Coronary artery (tissue), 2 donors: Measurements from ENCODE around the gene MARCHF9.

Experiments
- DNase-seq: peaks from one replicate; pipeline ENCODE4 v3.0.0-alpha.2; 2017; ENCODE audit warnings: low spot score
- H3K27ac ChIP-seq, 2 donors: fragments of 200-600 bp; sonication (generic); one replicate each; pipeline ENCODE4 v1.5.1; 2016 to 2019
- H3K4me3 ChIP-seq: fragments of 200-600 bp; sonication (generic); 2 replicates; pipeline ENCODE4 v1.5.1; 2016; ENCODE audit warnings: mild to moderate bottlenecking, moderate library complexity
- CTCF ChIP-seq: fragments of 200-600 bp; sonication (generic); IDR thresholded peaks from one replicate; pipeline ENCODE4 v1.5.1; 2019; ENCODE audit warnings: antibody characterized with exemption

MARCHF9 gene

GRCh38 chr12:57722716-57723629 lies 31.9 kb upstream of the MARCHF9 start:
- no peak for TF ChIP-seq CTCF
- DNase-seq, result no peak
- Histone ChIP-seq H3K27ac (no peak overlapping the region), H3K4me3 (no peak overlapping the region)

GRCh38 chr12:57723630-57723962 lies 31.3 kb upstream of the MARCHF9 start:
- TF ChIP-seq CTCF, result no peak
- H3K4me3 ChIP-seq, result no peak overlapping the region
- DNase-seq, result no peak
- H3K27ac ChIP-seq, result no peak overlapping the region

GRCh38 chr12:57724003-57724935 lies 30.6 kb upstream of the MARCHF9 start:
- Histone ChIP-seq H3K4me3 (no peak overlapping the region), H3K27ac (no peak overlapping the region)
- no peak for TF ChIP-seq CTCF
- no peak for DNase-seq

- peak overlapping the region; percentile 93 for H3K4me3 ChIP-seq
These were observed 29.8 kb upstream of the MARCHF9 start for GRCh38 chr12:57724936-57725740.

GRCh38 chr12:57725851-57726150 lies 29.1 kb upstream of the MARCHF9 start:
- no peak for TF ChIP-seq CTCF
- peak overlapping the region; percentile 93 for H3K4me3 ChIP-seq
- H3K27ac ChIP-seq, result peak overlapping the region in 1 of 2 donors; percentile 84

More at GRCh38 chr12:57724936-57725740, 29.8 kb upstream of the MARCHF9 start:
- no peak for DNase-seq
- TF ChIP-seq CTCF, result no peak
- no peak overlapping the region for H3K27ac ChIP-seq

GRCh38 chr12:57726151-57726883 lies 28.6 kb upstream of the MARCHF9 start:
- H3K4me3 ChIP-seq, result peak overlapping the region; percentile 93
- H3K27ac ChIP-seq, result peak overlapping the region; percentile 17 to 84
- no peak for DNase-seq
- peak; percentile 66 for TF ChIP-seq CTCF

More at GRCh38 chr12:57725851-57726150, 29.1 kb upstream of the MARCHF9 start:
- DNase-seq, result no peak
